Peyer's patch (tissue), 4 donors: ENCODE data around the gene CAMKK2.
"Not testable (repeated sequence)": the region's sequence is repeated elsewhere in the genome, so short reads cannot be mapped to it uniquely, and the experiment has no call there.

Experiments
- POLR2A ChIP-seq, 2 donors: fragments of 450-650 bp; IDR thresholded peaks; one replicate each; pipeline ENCODE4 v1.5.1; 2017; ENCODE audit warnings: antibody characterized with exemption in 2 of 2, mild to moderate bottlenecking in 2 of 2, moderate library complexity in 2 of 2
- TF ChIP-seq, protein P1 (sequence below), 6 experiments: fragments of 450-650 bp in 4 of 6; fragments of 200-600 bp in 2 of 6; sonication (generic) in 1 of 6; IDR thresholded peaks; one replicate each; pipeline ENCODE4 v1.5.1; 2017 to 2019; ENCODE audit warnings: antibody characterized with exemption in 6 of 6, mild to moderate bottlenecking in 3 of 6, moderate library complexity in 1 of 6

GRCh38 chr12:121281116-121281515 is 15.4 kb downstream of the CAMKK2 start:
- TF ChIP-seq, protein P1, sequence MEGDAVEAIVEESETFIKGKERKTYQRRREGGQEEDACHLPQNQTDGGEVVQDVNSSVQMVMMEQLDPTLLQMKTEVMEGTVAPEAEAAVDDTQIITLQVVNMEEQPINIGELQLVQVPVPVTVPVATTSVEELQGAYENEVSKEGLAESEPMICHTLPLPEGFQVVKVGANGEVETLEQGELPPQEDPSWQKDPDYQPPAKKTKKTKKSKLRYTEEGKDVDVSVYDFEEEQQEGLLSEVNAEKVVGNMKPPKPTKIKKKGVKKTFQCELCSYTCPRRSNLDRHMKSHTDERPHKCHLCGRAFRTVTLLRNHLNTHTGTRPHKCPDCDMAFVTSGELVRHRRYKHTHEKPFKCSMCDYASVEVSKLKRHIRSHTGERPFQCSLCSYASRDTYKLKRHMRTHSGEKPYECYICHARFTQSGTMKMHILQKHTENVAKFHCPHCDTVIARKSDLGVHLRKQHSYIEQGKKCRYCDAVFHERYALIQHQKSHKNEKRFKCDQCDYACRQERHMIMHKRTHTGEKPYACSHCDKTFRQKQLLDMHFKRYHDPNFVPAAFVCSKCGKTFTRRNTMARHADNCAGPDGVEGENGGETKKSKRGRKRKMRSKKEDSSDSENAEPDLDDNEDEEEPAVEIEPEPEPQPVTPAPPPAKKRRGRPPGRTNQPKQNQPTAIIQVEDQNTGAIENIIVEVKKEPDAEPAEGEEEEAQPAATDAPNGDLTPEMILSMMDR (IDR thresholded peaks at IDR 0.05), result not testable (repeated sequence)
- TF ChIP-seq POLR2A (IDR thresholded peaks at IDR 0.05), result not testable (repeated sequence)
